OCI-LY1 (cell line): ENCODE measurements around the gene ST3GAL5.
"Not testable (repeated sequence)": the region's sequence is repeated elsewhere in the genome, so short reads cannot be mapped to it uniquely, and the experiment has no call there.

Experiments used
- H2AFZ ChIP-seq: fragments of 200-600 bp; sonication (generic), shearing (Covaris generic); 2 replicates; pipeline ENCODE4 v1.6.0; 2014; ENCODE audit warnings: antibody characterized with exemption, mild to moderate bottlenecking, low read length
- H3F3A ChIP-seq: fragments of 200-600 bp; sonication (generic), shearing (Covaris generic); 2 replicates; pipeline ENCODE4 v1.6.0; 2014; ENCODE audit warnings: mild to moderate bottlenecking, antibody characterized with exemption, low read length, moderate library complexity; ENCODE audit not compliant: insufficient read depth
- H3K27ac ChIP-seq: fragments of 200-600 bp; sonication (generic); 2 replicates; pipeline ENCODE4 v1.5.1; 2014; ENCODE audit warnings: low read length, mixed run types, mild to moderate bottlenecking, low read depth; ENCODE audit not compliant: poor library complexity, severe bottlenecking
- H3K27me3 ChIP-seq: fragments of 200-600 bp; sonication (generic); 2 replicates; pipeline ENCODE4 v1.6.0; 2014; ENCODE audit warnings: antibody characterized with exemption, mild to moderate bottlenecking, low read length, moderate library complexity; ENCODE audit not compliant: insufficient read depth
- H3K36me3 ChIP-seq: fragments of 200-600 bp; sonication (generic); 2 replicates; pipeline ENCODE4 v1.6.1; 2014; ENCODE audit warnings: mild to moderate bottlenecking, antibody characterized with exemption, low read length, moderate library complexity, mixed read lengths; ENCODE audit not compliant: insufficient read depth
- H3K4me1 ChIP-seq: fragments of 200-600 bp; sonication (generic); 2 replicates; pipeline ENCODE4 v1.5.1; 2014; ENCODE audit warnings: mild to moderate bottlenecking, low read length, moderate library complexity; ENCODE audit not compliant: insufficient read depth, severe bottlenecking
- H3K4me2 ChIP-seq: fragments of 200-600 bp; sonication (generic), shearing (Covaris generic); 2 replicates; pipeline ENCODE4 v1.6.1; 2014; ENCODE audit warnings: low read length
- H3K4me3 ChIP-seq: fragments of 200-600 bp; sonication (generic); 2 replicates; pipeline ENCODE4 v1.5.1; 2014; ENCODE audit warnings: low read length, low read depth, mild to moderate bottlenecking, mixed read lengths; ENCODE audit not compliant: poor library complexity, severe bottlenecking
- H3K79me2 ChIP-seq: fragments of 200-600 bp; shearing (Covaris generic); 2 replicates; pipeline ENCODE4 v1.6.1; 2016; ENCODE audit warnings: mixed run types, low read length, mixed read lengths; ENCODE audit not compliant: insufficient read depth
- H3K9ac ChIP-seq: fragments of 200-600 bp; sonication (generic), shearing (Covaris generic); 2 replicates; pipeline ENCODE4 v1.6.1; 2014; ENCODE audit warnings: mild to moderate bottlenecking, low read length, mixed read lengths
- H3K9me2 ChIP-seq: fragments of 200-600 bp; sonication (generic), shearing (Covaris generic); 2 replicates; pipeline ENCODE4 v1.6.1; 2014; ENCODE audit warnings: low read depth, mild to moderate bottlenecking, low read length, mixed read lengths
- H3K9me3 ChIP-seq: fragments of 200-600 bp; shearing (Covaris generic); 2 replicates; pipeline ENCODE4 v1.6.1; 2014; ENCODE audit warnings: low read length, mixed read lengths
- H4K20me1 ChIP-seq: fragments of 200-600 bp; sonication (generic), shearing (Covaris generic); 2 replicates; pipeline ENCODE4 v1.6.0; 2016; ENCODE audit warnings: mild to moderate bottlenecking, low read length; ENCODE audit not compliant: insufficient read depth
- EZH2 ChIP-seq: fragments of 200-600 bp; sonication (generic), shearing (Covaris generic); IDR thresholded peaks from 2 replicates; pipeline ENCODE4 v1.8.0; 2017; ENCODE audit warnings: borderline replicate concordance, mixed run types, mild to moderate bottlenecking, antibody characterized with exemption, low read length, moderate library complexity, mixed read lengths
- TF ChIP-seq, protein P1 (sequence below): fragments of 200-600 bp; sonication (generic), shearing (Covaris generic); IDR thresholded peaks from 2 replicates; pipeline ENCODE4 v1.5.1; 2017; ENCODE audit warnings: mild to moderate bottlenecking, antibody characterized with exemption, low read length, moderate library complexity, mixed read lengths

ST3GAL5 gene

DNA sequence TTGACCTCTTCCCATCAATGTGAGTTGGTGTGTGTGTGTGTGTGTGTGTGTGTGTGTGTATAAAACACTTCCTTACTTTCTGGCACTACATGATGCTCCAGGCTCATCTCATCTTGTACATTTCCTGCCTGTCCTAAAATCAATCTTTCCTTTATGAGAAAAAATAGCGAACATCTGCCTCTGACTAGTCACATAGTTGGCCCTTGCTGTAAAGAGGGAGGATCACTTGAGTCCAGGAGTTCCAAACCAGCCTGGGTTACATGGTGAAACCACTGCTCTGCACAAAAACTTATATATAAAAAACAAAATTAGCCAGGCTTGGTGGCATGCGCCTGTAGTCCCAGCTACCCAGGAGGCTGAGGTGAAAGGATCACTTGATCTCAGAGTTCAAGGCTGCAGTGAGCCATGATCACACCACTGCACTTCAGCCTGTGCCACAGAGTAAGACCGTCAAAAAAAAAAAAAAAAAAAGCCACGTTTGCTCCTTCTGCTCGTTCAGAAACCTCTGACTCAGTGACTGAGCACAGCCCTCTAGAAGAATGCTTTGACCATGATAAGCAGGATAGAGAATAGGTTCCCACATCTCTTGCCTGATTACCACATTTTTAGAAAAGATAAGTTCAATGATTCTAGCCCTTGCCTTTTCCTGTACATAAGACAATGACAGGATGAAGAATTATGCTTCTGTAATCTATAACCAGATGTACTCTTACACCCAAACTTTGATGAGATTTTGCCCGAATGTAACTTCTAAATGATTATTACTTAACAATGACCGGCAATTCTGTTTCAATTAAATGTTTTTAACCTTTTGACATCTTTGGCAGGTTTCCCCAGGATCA is 45.2 kb upstream of the ST3GAL5 start:
- no peaks in the 10 kb centered on the region for H3K9me2 ChIP-seq
- H3K27me3 ChIP-seq, result no peaks in the 10 kb centered on the region
- no peak overlapping the region for H3K27ac ChIP-seq
- no peak overlapping the region for H2AFZ ChIP-seq
- no peak overlapping the region for H3K4me3 ChIP-seq
- H3K9me3 ChIP-seq, result no peaks in the 10 kb centered on the region
- no peak overlapping the region for H3K4me2 ChIP-seq
- no peaks in the 10 kb centered on the region for H3F3A ChIP-seq
- no peaks in the 10 kb centered on the region for H4K20me1 ChIP-seq
- H3K79me2 ChIP-seq, result no peaks in the 10 kb centered on the region
- no peaks in the 10 kb centered on the region for H3K4me1 ChIP-seq
- TF ChIP-seq EZH2, result no peak
- TF ChIP-seq, protein P1, sequence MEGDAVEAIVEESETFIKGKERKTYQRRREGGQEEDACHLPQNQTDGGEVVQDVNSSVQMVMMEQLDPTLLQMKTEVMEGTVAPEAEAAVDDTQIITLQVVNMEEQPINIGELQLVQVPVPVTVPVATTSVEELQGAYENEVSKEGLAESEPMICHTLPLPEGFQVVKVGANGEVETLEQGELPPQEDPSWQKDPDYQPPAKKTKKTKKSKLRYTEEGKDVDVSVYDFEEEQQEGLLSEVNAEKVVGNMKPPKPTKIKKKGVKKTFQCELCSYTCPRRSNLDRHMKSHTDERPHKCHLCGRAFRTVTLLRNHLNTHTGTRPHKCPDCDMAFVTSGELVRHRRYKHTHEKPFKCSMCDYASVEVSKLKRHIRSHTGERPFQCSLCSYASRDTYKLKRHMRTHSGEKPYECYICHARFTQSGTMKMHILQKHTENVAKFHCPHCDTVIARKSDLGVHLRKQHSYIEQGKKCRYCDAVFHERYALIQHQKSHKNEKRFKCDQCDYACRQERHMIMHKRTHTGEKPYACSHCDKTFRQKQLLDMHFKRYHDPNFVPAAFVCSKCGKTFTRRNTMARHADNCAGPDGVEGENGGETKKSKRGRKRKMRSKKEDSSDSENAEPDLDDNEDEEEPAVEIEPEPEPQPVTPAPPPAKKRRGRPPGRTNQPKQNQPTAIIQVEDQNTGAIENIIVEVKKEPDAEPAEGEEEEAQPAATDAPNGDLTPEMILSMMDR, result no peak
- H3K9ac ChIP-seq, result no peak overlapping the region
- H3K36me3 ChIP-seq, result no peaks in the 10 kb centered on the region

DNA sequence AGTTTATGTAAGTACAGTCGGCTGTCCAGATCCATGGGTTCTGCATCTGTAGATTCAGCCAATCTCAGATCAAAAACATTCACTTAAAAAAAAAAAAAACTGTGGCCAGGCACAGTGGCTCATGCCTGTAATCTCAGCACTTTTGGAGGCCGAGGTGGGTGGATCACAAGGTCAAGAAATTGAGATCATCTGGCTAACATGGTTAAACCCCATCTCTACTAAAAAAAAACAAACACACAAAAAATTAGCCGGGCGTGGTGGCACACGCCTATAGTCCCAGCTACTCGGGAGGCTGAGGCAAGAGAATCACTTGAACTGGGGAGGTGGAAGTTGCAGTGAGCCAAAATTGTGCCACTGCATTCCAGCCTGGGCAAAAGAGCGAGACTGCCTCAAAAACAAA is 42.4 kb upstream of the ST3GAL5 start:
- not testable (repeated sequence) for H2AFZ ChIP-seq, H3K36me3 ChIP-seq, H3F3A ChIP-seq, H3K4me2 ChIP-seq, H3K4me1 ChIP-seq, H3K4me3 ChIP-seq, H3K27ac ChIP-seq, H3K9me2 ChIP-seq, H3K9me3 ChIP-seq, H3K27me3 ChIP-seq, H3K9ac ChIP-seq, H3K79me2 ChIP-seq, H4K20me1 ChIP-seq

DNA sequence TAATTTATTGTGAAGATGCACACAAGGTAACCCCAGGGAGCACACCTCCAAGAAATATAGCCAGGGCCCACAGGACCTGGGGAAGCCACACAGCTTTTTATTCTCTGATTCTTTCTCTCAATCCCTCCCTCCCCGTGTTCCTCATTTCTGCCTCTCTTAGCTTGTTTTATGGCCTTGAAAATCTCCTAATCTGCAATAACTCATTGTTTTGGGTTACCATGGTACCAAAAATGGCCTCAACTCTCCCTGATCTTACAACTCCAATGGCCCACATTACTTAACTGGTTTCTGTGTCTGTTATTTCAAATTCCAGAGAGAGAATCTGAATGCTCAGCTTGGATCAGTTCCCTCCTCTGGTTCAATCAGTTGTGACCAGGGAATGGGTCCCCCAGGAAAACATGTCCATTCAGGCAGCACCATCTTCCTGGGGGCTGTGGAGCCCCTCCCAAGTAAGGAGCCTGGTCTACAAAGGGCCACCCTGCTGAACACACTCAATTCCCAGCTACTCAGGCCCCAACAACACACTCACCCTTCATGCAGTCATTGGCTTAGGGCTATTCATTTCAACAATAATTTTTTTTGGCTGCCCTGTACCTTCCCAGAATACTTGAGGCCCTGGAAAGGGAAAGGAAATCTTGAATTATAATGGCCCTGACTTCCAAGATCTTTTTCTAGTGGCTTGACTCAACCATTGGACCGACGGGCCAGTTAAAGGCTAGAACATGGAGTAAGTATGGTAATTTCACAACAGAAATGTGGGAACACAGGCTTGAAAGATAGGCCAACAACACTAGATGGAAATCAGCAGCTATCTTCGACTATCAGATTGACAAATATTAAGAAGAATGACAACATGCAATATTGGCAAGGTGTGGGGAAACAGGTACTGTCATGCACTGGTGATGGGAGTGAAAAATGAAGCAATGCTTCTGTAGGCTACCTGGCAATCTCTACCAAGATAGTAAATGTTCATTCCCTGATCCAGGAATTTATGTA is 41.6 kb upstream of the ST3GAL5 start:
- Histone ChIP-seq H3K79me2 (no peaks in the 10 kb centered on the region), H3K9ac (no peak overlapping the region), H3F3A (no peaks in the 10 kb centered on the region), H3K27me3 (no peaks in the 10 kb centered on the region), H3K4me3 (no peak overlapping the region), H3K9me2 (no peaks in the 10 kb centered on the region), H2AFZ (no peak overlapping the region), H4K20me1 (no peaks in the 10 kb centered on the region), H3K27ac (no peak overlapping the region), H3K36me3 (no peaks in the 10 kb centered on the region), H3K9me3 (no peaks in the 10 kb centered on the region), H3K4me2 (no peak overlapping the region), H3K4me1 (no peaks in the 10 kb centered on the region)
- no peak for TF ChIP-seq EZH2
- TF ChIP-seq, protein P1, result no peak
